ENCODE measurements around the gene ZNF787. TPM values are rescaled to one million over a fixed set of nuclear protein-coding genes. Genes with fewer than 3 reads are reported as not detected.

The ZNF787 gene
- total and polyA plus RNA-seq, 2 of the 13 experiments (the other 11 are each of a cell fraction or from before 2014, with no cell fraction given): 15.1 to 42.8 TPM

DNA sequence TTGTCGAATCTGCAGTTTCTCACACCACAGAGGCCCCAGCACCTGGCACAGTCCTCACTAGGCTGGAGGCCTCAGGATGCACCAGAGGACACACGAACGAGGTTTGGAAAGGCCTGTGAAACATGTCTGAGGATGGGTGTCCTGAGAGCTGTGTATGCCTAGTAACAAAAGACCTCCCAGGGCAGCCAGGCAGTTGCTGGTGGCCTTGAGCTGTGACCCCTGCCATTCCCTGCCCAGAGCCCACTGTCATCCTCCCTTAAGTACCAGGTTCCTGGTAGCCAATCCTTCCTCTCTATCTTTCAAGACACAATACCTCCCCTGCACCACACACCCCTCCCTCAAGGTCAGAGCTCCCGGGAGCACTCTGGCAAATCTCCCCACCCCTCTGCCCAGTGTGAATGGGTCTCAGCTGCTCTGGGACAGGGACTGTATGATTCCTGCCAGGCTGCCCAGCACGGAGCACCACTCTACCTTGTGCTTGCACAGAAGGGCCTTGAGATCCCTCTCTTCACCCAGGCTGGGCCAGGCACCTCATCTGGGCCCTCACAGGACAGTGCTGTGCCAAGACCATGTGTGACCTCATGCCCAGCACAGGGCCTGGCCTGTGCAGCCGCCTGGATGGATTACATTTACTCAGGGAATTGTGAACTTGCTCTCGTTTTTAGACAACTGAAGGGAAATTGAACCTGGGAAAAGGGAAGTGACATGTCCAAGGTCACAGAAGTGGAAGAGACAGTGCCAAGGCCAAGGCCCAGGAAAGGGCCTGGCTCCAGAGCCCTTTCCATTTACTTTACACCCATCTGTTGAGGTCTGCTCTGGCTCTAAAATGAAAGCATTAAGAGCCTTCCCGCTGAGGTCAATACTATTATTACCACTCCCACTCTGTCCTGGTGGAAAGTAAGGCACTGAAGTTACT is 2.2 kb downstream of the ZNF787 start (continued):
- TF ChIP-seq, protein P1, sequence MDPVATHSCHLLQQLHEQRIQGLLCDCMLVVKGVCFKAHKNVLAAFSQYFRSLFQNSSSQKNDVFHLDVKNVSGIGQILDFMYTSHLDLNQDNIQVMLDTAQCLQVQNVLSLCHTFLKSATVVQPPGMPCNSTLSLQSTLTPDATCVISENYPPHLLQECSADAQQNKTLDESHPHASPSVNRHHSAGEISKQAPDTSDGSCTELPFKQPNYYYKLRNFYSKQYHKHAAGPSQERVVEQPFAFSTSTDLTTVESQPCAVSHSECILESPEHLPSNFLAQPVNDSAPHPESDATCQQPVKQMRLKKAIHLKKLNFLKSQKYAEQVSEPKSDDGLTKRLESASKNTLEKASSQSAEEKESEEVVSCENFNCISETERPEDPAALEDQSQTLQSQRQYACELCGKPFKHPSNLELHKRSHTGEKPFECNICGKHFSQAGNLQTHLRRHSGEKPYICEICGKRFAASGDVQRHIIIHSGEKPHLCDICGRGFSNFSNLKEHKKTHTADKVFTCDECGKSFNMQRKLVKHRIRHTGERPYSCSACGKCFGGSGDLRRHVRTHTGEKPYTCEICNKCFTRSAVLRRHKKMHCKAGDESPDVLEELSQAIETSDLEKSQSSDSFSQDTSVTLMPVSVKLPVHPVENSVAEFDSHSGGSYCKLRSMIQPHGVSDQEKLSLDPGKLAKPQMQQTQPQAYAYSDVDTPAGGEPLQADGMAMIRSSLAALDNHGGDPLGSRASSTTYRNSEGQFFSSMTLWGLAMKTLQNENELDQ (CRISPR knock-in tag; IDR thresholded peaks at IDR 0.05; ENCODE audit: borderline replicate concordance): no peak
- TF ChIP-seq, protein P2, sequence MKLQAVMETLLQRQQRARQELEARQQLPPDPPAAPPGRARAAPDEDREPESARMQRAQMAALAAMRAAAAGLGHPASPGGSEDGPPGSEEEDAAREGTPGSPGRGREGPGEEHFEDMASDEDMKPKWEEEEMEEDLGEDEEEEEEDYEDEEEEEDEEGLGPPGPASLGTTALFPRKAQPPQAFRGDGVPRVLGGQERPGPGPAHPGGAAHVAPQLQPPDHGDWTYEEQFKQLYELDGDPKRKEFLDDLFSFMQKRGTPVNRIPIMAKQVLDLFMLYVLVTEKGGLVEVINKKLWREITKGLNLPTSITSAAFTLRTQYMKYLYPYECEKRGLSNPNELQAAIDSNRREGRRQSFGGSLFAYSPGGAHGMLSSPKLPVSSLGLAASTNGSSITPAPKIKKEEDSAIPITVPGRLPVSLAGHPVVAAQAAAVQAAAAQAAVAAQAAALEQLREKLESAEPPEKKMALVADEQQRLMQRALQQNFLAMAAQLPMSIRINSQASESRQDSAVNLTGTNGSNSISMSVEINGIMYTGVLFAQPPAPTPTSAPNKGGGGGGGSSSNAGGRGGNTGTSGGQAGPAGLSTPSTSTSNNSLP (IDR thresholded peaks at IDR 0.05; ENCODE audit: low read depth, low read length): no peak
- 0 out of 2 replicates have a peak, but pooled peaks have one; percentile 18 for TF ChIP-seq NR2F6 (IDR thresholded peaks at IDR 0.05)
- peak; percentile 60; the same call in 1 of the 2 replicates for TF ChIP-seq NR2F6 (CRISPR knock-in tag; IDR thresholded peaks at IDR 0.05)
- TF ChIP-seq, protein P3, sequence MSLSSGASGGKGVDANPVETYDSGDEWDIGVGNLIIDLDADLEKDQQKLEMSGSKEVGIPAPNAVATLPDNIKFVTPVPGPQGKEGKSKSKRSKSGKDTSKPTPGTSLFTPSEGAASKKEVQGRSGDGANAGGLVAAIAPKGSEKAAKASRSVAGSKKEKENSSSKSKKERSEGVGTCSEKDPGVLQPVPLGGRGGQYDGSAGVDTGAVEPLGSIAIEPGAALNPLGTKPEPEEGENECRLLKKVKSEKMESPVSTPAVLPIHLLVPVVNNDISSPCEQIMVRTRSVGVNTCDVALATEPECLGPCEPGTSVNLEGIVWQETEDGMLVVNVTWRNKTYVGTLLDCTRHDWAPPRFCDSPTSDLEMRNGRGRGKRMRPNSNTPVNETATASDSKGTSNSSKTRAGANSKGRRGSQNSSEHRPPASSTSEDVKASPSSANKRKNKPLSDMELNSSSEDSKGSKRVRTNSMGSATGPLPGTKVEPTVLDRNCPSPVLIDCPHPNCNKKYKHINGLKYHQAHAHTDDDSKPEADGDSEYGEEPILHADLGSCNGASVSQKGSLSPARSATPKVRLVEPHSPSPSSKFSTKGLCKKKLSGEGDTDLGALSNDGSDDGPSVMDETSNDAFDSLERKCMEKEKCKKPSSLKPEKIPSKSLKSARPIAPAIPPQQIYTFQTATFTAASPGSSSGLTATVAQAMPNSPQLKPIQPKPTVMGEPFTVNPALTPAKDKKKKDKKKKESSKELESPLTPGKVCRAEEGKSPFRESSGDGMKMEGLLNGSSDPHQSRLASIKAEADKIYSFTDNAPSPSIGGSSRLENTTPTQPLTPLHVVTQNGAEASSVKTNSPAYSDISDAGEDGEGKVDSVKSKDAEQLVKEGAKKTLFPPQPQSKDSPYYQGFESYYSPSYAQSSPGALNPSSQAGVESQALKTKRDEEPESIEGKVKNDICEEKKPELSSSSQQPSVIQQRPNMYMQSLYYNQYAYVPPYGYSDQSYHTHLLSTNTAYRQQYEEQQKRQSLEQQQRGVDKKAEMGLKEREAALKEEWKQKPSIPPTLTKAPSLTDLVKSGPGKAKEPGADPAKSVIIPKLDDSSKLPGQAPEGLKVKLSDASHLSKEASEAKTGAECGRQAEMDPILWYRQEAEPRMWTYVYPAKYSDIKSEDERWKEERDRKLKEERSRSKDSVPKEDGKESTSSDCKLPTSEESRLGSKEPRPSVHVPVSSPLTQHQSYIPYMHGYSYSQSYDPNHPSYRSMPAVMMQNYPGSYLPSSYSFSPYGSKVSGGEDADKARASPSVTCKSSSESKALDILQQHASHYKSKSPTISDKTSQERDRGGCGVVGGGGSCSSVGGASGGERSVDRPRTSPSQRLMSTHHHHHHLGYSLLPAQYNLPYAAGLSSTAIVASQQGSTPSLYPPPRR (CRISPR knock-in tag; IDR thresholded peaks at IDR 0.05; ENCODE audit: borderline replicate concordance): 0 out of 2 replicates have a peak, but pooled peaks have one; percentile 14
- no peak for TF ChIP-seq HCFC1 (IDR thresholded peaks at IDR 0.05; ENCODE audit: low read depth, low read length)
- TF ChIP-seq NCOA2 (CRISPR knock-in tag; IDR thresholded peaks at IDR 0.05): peak; percentile 17; the same call in 1 of the 2 replicates
- TF ChIP-seq KMT2A (CRISPR knock-in tag; IDR thresholded peaks at IDR 0.05): no peak
- TF ChIP-seq RBM22 (optimal IDR thresholded peaks at IDR 0.05; ENCODE audit: low read length): peak; percentile 27

All from HepG2 (cell line).